ENCODE results near the gene DSCAML1.

GRCh38 chr11:117419482-117420142, 377.4 kb downstream of the DSCAML1 start:
- no peak for TF ChIP-seq SP1 (CRISPR knock-in tag; IDR thresholded peaks at IDR 0.05)
- TF ChIP-seq GABPA (tag; conservative IDR thresholded peaks at IDR 0.05; ENCODE audit: low read depth): no peak
- TF ChIP-seq RBFOX2 (IDR thresholded peaks at IDR 0.05; ENCODE audit: low read depth, low read length): no peak
- no peak for TF ChIP-seq KDM1A (IDR thresholded peaks at IDR 0.05)
- TF ChIP-seq SREBF1 (IDR thresholded peaks at IDR 0.05; ENCODE audit: borderline replicate concordance, low read depth, low read length): no peak
- TF ChIP-seq POLR2AphosphoS2 (IDR thresholded peaks at IDR 0.05; ENCODE audit: low read length): no peak
- TF ChIP-seq GTF2B (IDR thresholded peaks at IDR 0.05; ENCODE audit: extremely low read depth, insufficient read length): no peak
- no peak for TF ChIP-seq NCOR1 (IDR thresholded peaks at IDR 0.05)

All from K562 (cell line).